Islet of Langerhans (tissue), 1 donor: ENCODE results near the gene FKBP1A.
"Not testable (repeated sequence)": the region's sequence is repeated elsewhere in the genome, so short reads cannot be mapped to it uniquely, and the experiment has no call there.

Source experiments
- FAIRE-seq: peaks from one replicate; lab custom pipeline; 2011; peaks lifted over from hg19 to GRCh38; lab: Jason Lieb, UNC

Gene FKBP1A

GRCh38 chr20:1362484-1362883 is 30.4 kb downstream of the FKBP1A start:
- no peak for FAIRE-seq

DNA sequence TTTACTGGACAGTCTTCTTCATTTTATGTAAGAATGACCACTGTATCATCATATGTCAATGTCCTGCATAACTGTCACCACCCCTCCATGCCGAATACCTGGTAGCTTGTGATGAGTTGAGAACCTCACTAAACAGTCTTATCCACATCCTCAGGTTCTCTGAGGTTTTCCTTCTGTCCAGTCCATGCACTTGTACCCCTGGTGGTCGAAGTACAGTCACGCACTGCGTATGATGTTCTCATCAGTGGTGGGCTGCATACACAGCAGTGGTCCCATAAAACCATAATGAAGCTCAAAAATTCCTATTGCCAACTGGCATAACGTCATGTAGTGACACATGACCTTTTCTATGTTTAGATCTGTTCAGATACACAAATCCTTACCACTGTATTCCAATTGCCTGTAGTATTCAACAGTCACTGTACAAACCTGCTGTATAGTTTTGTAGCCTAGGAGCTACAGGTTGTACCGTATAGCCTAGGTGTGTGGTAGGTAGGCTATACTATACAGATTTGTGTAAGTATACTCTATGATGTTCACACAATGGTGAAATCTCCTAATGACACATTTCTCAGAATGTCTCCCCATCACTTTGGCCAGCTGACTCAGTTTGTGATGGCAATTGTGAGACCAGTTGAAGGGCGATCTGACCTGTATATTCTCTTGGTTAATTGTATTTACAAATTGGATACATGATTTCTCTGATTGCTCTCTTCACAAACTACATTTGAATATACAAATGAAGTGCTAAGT is 32.6 kb downstream of the FKBP1A start:
- no peak for FAIRE-seq

DNA sequence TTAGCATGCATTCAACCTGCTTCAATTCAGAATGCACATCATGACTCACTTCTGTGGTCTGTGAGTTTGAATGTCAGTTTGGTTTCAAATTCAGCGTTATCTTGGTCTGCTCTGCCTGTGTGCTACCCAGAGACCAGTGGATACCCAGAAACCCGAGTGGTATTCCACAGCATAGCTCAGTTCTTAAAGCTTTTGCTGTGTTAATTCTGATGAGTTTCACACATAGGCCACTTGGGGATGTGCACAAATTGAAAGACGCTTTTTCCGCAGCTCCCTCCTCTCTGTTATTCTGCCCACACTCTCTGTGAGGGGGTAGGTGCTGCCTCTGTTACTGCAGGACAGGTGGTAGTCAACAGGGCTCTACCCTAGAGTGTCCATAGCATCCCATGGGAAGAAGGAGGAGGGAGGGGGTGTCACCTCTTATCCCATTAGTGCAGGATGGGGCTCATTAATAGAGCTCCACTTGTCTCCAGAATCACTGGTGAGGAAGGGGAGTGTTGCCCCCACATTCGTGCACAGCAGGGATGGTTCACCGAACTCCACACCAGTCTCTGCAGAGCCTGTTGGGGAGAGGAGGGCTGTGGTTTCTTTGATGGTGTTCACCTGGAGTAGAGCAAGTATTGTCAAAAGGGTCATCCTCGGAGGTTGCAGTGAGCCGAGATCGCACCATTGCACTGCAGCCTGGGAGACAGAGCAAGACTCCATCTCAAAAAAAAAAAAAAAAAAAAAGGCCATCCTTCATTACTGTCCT is 34.8 kb downstream of the FKBP1A start:
- FAIRE-seq: no peak

DNA sequence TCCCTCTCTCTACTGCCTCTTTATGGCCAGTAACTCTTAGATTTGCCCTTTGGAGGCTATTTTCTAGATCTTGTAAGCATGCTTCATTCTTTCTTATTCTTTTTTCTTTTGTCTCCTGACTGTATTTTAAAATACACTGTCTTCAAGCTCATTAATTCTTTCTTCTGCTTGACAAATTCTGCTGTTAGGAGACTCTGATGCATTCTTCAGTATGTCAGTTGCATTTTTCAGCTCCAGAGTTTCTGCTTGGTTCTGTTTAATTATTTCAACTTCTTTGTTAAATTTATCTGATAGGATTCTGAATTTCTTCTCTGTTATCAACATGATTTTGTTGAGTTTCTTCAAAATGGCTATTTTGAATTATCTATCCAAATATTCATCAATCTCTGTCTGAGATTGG is 38.9 kb downstream of the FKBP1A start:
- FAIRE-seq: no peak

- no peak for FAIRE-seq
Observed at GRCh38 chr20:1346315-1346969, 46.4 kb downstream of the FKBP1A start.

DNA sequence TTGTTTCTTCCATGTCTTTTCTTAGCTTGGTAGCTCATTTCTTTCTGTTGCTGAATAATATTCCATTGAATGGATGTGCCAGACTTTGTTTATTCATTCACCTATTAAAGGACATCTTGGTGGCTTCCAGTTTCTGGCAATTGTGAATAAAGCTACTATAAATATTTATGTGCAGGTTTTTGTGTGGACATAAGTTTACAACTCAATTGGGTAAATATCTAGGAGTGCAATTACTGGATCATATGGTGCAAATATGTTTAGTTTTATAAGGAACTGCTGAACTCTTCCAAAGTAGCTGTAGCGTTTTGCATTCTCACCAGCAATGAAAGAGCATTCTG is 47.1 kb downstream of the FKBP1A start:
- no peak for FAIRE-seq

DNA sequence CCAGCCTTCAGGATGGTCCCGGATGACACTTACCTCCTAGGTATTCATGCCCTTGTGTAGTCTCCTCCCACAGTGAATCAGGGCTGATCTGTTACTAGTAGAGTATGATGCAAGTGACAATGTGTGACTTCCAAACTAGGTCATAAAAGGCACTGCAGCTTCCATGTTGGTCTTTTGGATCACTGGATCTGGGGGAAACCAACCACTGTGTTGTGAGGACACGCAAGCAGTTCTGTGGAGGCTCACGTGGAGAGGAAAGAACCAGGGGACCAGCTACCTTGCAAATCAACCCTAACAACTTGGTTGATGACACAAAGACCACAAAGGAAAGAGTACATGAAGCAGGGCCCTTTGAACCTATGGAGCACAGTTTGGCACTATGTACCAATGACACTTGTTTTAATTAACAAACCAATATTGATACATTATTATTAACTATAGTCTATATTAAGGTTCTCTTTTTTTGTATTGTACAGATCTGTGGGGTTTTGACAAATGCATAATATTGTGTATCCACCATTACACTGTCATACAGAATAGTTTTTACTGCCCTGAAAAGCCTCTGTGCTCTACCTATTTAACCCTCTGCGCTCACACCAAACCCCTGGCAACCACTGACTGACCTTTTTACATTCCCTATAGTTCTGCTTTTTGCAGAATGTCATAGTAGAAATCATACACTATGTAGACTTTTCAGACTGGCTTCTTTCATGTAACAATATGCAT is 47.7 kb downstream of the FKBP1A start:
- FAIRE-seq: no peak

- not testable (repeated sequence) for FAIRE-seq
Observed at GRCh38 chr20:1343446-1344124, 49.3 kb downstream of the FKBP1A start.

DNA sequence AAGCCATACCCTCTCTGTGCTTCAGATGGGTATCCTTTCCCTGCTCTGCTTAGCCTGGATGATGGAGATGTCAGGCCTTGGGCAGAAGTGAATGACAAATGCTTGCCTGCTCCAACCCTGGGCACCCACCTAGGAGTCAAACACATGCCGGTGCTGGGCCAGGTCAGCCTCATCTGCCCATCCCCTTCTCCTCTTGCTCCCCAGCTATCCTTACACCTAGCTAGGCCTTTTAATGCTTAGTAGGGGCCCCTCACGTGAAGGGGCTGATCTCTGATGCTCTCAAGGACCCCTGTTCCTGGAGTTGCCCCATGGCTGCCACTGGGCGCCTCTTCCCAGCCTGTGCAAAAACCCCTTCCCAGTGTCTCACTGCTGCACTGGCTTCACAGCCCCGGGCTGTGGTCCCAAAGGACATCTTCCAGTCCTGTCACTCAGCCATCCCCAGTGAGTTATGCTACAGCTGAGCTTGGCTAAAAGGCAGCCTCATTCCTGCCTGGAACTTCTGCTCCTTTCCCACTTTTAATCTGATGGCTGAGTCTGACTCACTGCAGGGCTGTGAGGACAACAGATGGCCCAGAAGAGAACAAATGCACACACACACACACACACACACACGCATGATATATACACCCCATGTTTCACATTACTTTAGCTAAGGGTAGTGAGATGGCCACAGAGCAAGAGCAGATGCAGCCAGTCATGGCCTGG is 51.1 kb downstream of the FKBP1A start:
- FAIRE-seq: no peak

DNA sequence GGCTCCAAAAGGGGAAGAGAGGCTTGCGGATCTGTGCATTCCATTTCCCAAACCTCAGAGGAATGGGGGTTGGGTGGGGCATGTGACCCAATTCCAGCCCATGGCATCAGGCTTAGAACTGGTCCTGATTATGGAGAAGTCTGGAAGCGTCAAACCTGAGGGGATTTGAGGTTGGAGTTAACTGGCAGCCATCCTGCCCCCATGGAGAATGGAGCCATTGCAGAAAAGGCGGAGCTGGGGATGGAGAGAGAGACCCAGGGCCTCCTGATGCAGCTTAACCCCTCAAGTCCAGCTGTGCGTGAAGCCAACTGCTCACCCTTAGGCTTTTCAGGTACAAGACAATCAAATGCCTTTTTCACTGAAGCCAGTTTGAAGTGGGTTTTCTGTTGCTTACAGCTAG is 54.1 kb downstream of the FKBP1A start:
- no peak for FAIRE-seq

GRCh38 chr20:1338096-1338495 is 54.8 kb downstream of the FKBP1A start:
- FAIRE-seq: no peak

DNA sequence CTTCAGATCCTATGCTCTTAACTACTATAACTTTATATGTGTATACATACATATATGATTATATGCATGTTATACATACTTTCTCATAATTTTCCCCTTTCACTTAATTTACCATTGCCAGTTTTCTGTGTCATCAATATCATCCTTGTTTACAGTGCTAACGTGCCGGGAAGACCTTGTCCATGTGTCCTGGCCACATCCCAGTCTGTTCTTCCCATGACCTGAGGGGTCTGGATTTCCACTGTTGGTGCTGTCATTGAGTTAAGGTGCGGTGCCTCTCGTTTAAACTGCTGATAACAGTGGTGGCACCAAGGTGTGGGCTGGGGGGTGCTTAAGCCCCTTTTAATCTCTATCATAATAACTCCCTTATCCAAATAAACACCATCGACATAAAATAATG is 55.4 kb downstream of the FKBP1A start:
- FAIRE-seq: no peak

GRCh38 chr20:1336699-1337367 is 56.0 kb downstream of the FKBP1A start:
- no peak for FAIRE-seq

DNA sequence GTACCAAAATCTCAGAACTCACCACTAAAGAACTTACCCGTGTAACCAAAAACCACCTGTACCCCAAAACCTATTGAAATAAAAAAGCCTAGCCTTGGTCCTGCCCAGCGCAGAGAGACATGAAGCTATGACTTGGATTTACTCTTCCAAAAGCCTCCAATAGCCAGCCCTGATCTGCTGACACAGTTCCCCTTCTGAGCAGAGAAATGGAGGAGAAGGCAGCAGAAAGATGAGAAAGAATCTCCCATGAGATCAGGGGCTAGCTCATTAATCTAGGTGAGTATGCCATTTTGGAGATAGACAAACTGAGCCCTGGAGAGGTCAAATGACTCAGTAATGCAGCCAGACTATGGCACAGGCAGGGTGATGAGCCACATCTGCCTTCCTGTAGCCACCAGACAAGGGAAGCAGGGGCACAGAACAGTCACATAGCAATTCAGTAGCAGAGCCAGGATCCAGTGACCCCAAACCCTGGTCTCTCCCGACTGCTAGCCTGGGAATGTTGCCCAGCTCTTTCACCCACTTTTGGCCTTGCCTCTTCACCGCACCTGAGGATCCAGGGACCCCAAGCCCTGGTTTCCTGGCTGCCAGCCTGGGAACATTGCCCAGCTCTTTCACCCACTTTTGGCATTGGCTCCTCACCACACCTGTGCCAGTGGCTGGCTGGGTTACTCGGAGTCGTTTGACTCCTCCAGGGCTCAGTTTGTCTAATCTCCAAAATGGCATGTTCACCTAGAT is 56.7 kb downstream of the FKBP1A start:
- FAIRE-seq: no peak

GRCh38 chr20:1334761-1335160 is 58.1 kb downstream of the FKBP1A start:
- no peak for FAIRE-seq

DNA sequence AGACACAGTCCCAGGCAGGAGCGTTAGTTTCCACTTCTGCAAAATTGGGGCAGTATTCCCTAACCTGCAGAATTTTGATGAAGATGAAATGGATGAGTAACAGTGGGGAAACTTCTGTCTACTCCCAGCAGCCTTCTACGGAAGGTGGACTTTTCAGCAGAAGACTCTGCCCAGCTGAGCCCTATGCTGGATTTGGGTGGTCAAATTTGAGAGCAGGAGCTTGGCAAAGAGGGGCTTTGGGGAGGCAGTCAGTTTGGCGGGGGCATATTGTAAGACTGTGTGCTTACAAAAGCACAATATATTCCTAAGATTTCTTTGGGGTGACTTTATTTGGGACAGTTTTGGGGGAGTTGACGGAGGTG is 58.5 kb downstream of the FKBP1A start:
- no peak for FAIRE-seq

GRCh38 chr20:1333462-1334369 is 59.1 kb downstream of the FKBP1A start:
- FAIRE-seq: no peak

GRCh38 chr20:1332749-1333300 is 60.0 kb downstream of the FKBP1A start:
- no peak for FAIRE-seq
